DND-41 (cell line): ENCODE measurements around the gene TXNDC11.
A peak's percentile ranks its signal among the peaks of the same experiment; 100 is the strongest.
"Not testable (repeated sequence)": the region's sequence is repeated elsewhere in the genome, so short reads cannot be mapped to it uniquely, and the experiment has no call there.

Experiments used
- ATAC-seq: fragments of 200-7000 bp; cut with Tn5 transposase; 3 replicates; pipeline ENCODE4 v1.9.1; 2021; ENCODE audit warnings: low read depth; ENCODE audit not compliant: insufficient read depth
- DNase-seq: peaks from one replicate; pipeline ENCODE4 v3.0.0-alpha.2; 2020
- H2AFZ ChIP-seq: 2 replicates; pipeline ENCODE4 v1.6.0; 2012; ENCODE audit warnings: low read depth, low read length
- H3K27ac ChIP-seq: 2 replicates; pipeline ENCODE4 v1.5.1; 2012; ENCODE audit warnings: low read length, inconsistent platforms
- H3K27me3 ChIP-seq: fragments of 200-600 bp; sonication (generic); 2 replicates; pipeline ENCODE4 v1.6.0; 2012; ENCODE audit warnings: low read length, mild to moderate bottlenecking, inconsistent platforms; ENCODE audit not compliant: insufficient read depth, poor library complexity
- H3K36me3 ChIP-seq: 2 replicates; pipeline ENCODE4 v1.5.1; 2012; ENCODE audit warnings: low read length, inconsistent platforms; ENCODE audit not compliant: insufficient read depth
- H3K4me1 ChIP-seq: 2 replicates; pipeline ENCODE4 v1.5.1; 2012; ENCODE audit warnings: mild to moderate bottlenecking, low read length; ENCODE audit not compliant: insufficient read depth
- H3K4me2 ChIP-seq: 2 replicates; pipeline ENCODE4 v1.6.0; 2012; ENCODE audit warnings: mild to moderate bottlenecking, moderate library complexity, low read length, inconsistent platforms; ENCODE audit not compliant: insufficient read depth
- H3K4me3 ChIP-seq, 2 experiments: fragments of 200-600 bp in 1 of 2; shearing (Covaris generic) in 1 of 2; 2 replicates each; pipeline ENCODE4 v1.5.1; 2012 to 2016; ENCODE audit warnings: inconsistent platforms in 2 of 2, low read length in 2 of 2, mild to moderate bottlenecking in 2 of 2, low read depth in 1 of 2, moderate library complexity in 1 of 2
- H3K79me2 ChIP-seq: 2 replicates; pipeline ENCODE4 v1.6.0; 2012; ENCODE audit warnings: low read length, inconsistent platforms; ENCODE audit not compliant: insufficient read depth
- H3K9ac ChIP-seq: 2 replicates; pipeline ENCODE4 v1.6.0; 2012; ENCODE audit warnings: low read depth, mild to moderate bottlenecking, inconsistent platforms, low read length, moderate library complexity
- H3K9me3 ChIP-seq: 2 replicates; pipeline ENCODE4 v1.5.1; 2012; ENCODE audit warnings: low read length, moderate library complexity, mild to moderate bottlenecking, inconsistent platforms; ENCODE audit not compliant: insufficient read depth, severe bottlenecking
- H4K20me1 ChIP-seq: 2 replicates; pipeline ENCODE4 v1.6.0; 2012; ENCODE audit warnings: low read length; ENCODE audit not compliant: insufficient read depth
- CTCF ChIP-seq: IDR thresholded peaks from 2 replicates; pipeline ENCODE4 v1.5.1; 2012; ENCODE audit warnings: borderline replicate concordance, low read length, moderate library complexity, mild to moderate bottlenecking; ENCODE audit not compliant: poor library complexity, severe bottlenecking; ENCODE audit errors: extremely low read depth
- EZH2 ChIP-seq: IDR thresholded peaks from 3 replicates; pipeline ENCODE4 v1.6.1; 2012; ENCODE audit warnings: borderline replicate concordance, low read depth, mild to moderate bottlenecking, moderate library complexity, low read length, inconsistent platforms; ENCODE audit not compliant: severe bottlenecking

Gene TXNDC11

GRCh38 chr16:11742536-11743307 is at the start of gene TXNDC11:
Gene TXNDC11, minus strand, starts transcription at chr16:11742857. Its CDS starts 127 bp downstream, at chr16:11742730.
- peaks cover 23% of the 10 kb centered on the region for H4K20me1 ChIP-seq
- H3K9ac ChIP-seq: peak within 1 kb of the TSS; percentile 86
- peaks cover 11% of the 10 kb centered on the region for H3K36me3 ChIP-seq
- H3K27me3 ChIP-seq: no peaks in the 10 kb centered on the region
- peak within 1 kb of the TSS; percentile 92 for H2AFZ ChIP-seq
- H3K27ac ChIP-seq: peak within 1 kb of the TSS; percentile 71
- H3K4me2 ChIP-seq: peak within 1 kb of the TSS; percentile 78
- no peaks in the 10 kb centered on the region for H3K9me3 ChIP-seq
- H3K79me2 ChIP-seq: peaks cover 47% of the 10 kb centered on the region
- H3K4me3 ChIP-seq: peak within 1 kb of the TSS; percentile 67 to 76
- no peak for TF ChIP-seq CTCF
- TF ChIP-seq EZH2: no peak
- DNase-seq: peak; percentile 99
- peaks cover 37% of the 10 kb centered on the region for H3K4me1 ChIP-seq
- peak; percentile 91 for ATAC-seq

- ATAC-seq: no peak
- Histone ChIP-seq H4K20me1 (peaks cover 68% of the 10 kb centered on the region), H3K4me2 (no peak overlapping the region), H3K27me3 (no peaks in the 10 kb centered on the region), H3K27ac (no peak overlapping the region), H3K4me3 (no peak overlapping the region), H3K36me3 (peaks cover 47% of the 10 kb centered on the region), H3K9me3 (no peaks in the 10 kb centered on the region), H2AFZ (no peak overlapping the region), H3K9ac (no peak overlapping the region), H3K79me2 (peaks cover 100% of the 10 kb centered on the region), H3K4me1 (peaks cover 37% of the 10 kb centered on the region)
- no peak for DNase-seq
- TF ChIP-seq EZH2: no peak
- TF ChIP-seq CTCF: no peak
These were observed 48.6 kb upstream of the TXNDC11 start for GRCh38 chr16:11791144-11791828.

- H4K20me1 ChIP-seq: peaks cover 77% of the 10 kb centered on the region
- peaks cover 99% of the 10 kb centered on the region for H3K79me2 ChIP-seq
- H3K36me3 ChIP-seq: peaks cover 38% of the 10 kb centered on the region
- H3K9me3 ChIP-seq: no peaks in the 10 kb centered on the region
- H3K27me3 ChIP-seq: no peaks in the 10 kb centered on the region
- DNase-seq (no peak), ATAC-seq (no peak)
- TF ChIP-seq CTCF (no peak), EZH2 (no peak)
- H3K4me1 ChIP-seq: peaks cover 41% of the 10 kb centered on the region
- no peak overlapping the region for H3K27ac ChIP-seq
- no peak overlapping the region for H3K4me2 ChIP-seq
- H2AFZ ChIP-seq: no peak overlapping the region
- no peak overlapping the region for H3K9ac ChIP-seq
- H3K4me3 ChIP-seq: no peak overlapping the region
These were observed 46.3 kb upstream of the TXNDC11 start for GRCh38 chr16:11788914-11789313.

GRCh38 chr16:11784980-11785599 is 42.4 kb upstream of the TXNDC11 start:
- ATAC-seq, H2AFZ ChIP-seq, H3K4me3 ChIP-seq, DNase-seq, H3K4me2 ChIP-seq, H3K27me3 ChIP-seq, H3K9ac ChIP-seq, H3K9me3 ChIP-seq, H3K27ac ChIP-seq: not testable (repeated sequence)
- Histone ChIP-seq H3K36me3 (peaks cover 31% of the 10 kb centered on the region), H3K79me2 (peaks cover 98% of the 10 kb centered on the region), H3K4me1 (peaks cover 40% of the 10 kb centered on the region), H4K20me1 (peaks cover 72% of the 10 kb centered on the region)

GRCh38 chr16:11784381-11784780 is 41.7 kb upstream of the TXNDC11 start:
- H3K9me3 ChIP-seq, H3K4me3 ChIP-seq, H2AFZ ChIP-seq, H3K27me3 ChIP-seq, ATAC-seq, H3K4me2 ChIP-seq, DNase-seq, H3K9ac ChIP-seq, H3K27ac ChIP-seq: not testable (repeated sequence)
- H3K79me2 ChIP-seq: peaks cover 98% of the 10 kb centered on the region
- peaks cover 65% of the 10 kb centered on the region for H4K20me1 ChIP-seq
- H3K4me1 ChIP-seq: peaks cover 40% of the 10 kb centered on the region
- H3K36me3 ChIP-seq: peaks cover 35% of the 10 kb centered on the region
